Kidney epithelial cell (primary cell): Measurements from ENCODE around the gene SLC6A15. TPM values are rescaled to one million over a fixed set of nuclear protein-coding genes. Genes with fewer than 3 reads are reported as not detected.

ENCODE experiments used
- DNase-seq: peaks from one replicate; pipeline ENCODE4 v3.0.0-alpha.2; 2010; ENCODE audit warnings: low read depth
- H3K27me3 ChIP-seq: 2 replicates; pipeline ENCODE4 v1.6.0; 2011; ENCODE audit warnings: low read length; ENCODE audit not compliant: control insufficient read depth, insufficient read depth
- H3K36me3 ChIP-seq: 2 replicates; pipeline ENCODE4 v1.5.1; 2011; ENCODE audit warnings: low read length; ENCODE audit not compliant: control insufficient read depth, insufficient read depth
- H3K4me3 ChIP-seq: 2 replicates; pipeline ENCODE4 v1.5.1; 2011; ENCODE audit warnings: low read depth, mild to moderate bottlenecking, control low read depth, low read length
- CTCF ChIP-seq: IDR thresholded peaks from 2 replicates; pipeline ENCODE4 v1.5.1; 2011; ENCODE audit warnings: mild to moderate bottlenecking, moderate library complexity, low read length, control low read depth, inconsistent platforms; ENCODE audit not compliant: insufficient read depth, poor library complexity, severe bottlenecking
- total RNA-seq: library from RNA; depleted of rRNA; stranded (reverse); fragments of >200 nt; gene quantifications from 2 replicates; pipeline ENCODE4 v1.2.3, GENCODE V29; 2015

SLC6A15 gene
- total RNA-seq, 1 donor from 2014 or later: 15.9 TPM

- no peaks in the 10 kb centered on the region for H3K36me3 ChIP-seq
- H3K4me3 ChIP-seq: no peak overlapping the region
- H3K27me3 ChIP-seq: no peaks in the 10 kb centered on the region
- TF ChIP-seq CTCF: no peak
- DNase-seq: no peak
Observed at GRCh38 chr12:84856156-84856900, 56.3 kb downstream of the SLC6A15 start.

- H3K4me3 ChIP-seq: no peak overlapping the region
- no peak for DNase-seq
- no peak for TF ChIP-seq CTCF
- no peaks in the 10 kb centered on the region for H3K36me3 ChIP-seq
- H3K27me3 ChIP-seq: no peaks in the 10 kb centered on the region
Observed at GRCh38 chr12:84843593-84844144, 68.9 kb downstream of the SLC6A15 start.

GRCh38 chr12:84842406-84843013 lies 70.1 kb downstream of the SLC6A15 start:
- no peaks in the 10 kb centered on the region for H3K27me3 ChIP-seq
- DNase-seq: no peak
- peak; percentile 68 for TF ChIP-seq CTCF
- no peak overlapping the region for H3K4me3 ChIP-seq
- no peaks in the 10 kb centered on the region for H3K36me3 ChIP-seq

GRCh38 chr12:84841591-84841990 lies 71.0 kb downstream of the SLC6A15 start:
- no peaks in the 10 kb centered on the region for H3K36me3 ChIP-seq
- DNase-seq: no peak
- no peaks in the 10 kb centered on the region for H3K27me3 ChIP-seq
- no peak for TF ChIP-seq CTCF
- no peak overlapping the region for H3K4me3 ChIP-seq

- DNase-seq: no peak
Observed at GRCh38 chr12:84840356-84840755, 72.2 kb downstream of the SLC6A15 start.

More at GRCh38 chr12:84840356-84840755, 72.2 kb downstream of the SLC6A15 start:
- no peak overlapping the region for H3K4me3 ChIP-seq
- no peak for TF ChIP-seq CTCF
- no peaks in the 10 kb centered on the region for H3K36me3 ChIP-seq
- no peaks in the 10 kb centered on the region for H3K27me3 ChIP-seq
